Liver (tissue), 9 donors: Measurements from ENCODE around the gene TRMO. TPM values are rescaled to one million over a fixed set of nuclear protein-coding genes. Genes with fewer than 3 reads are reported as not detected.

Source experiments
- DNase-seq: peaks from one replicate; pipeline ENCODE4 v3.0.0-alpha.2; 2017; ENCODE audit warnings: low spot score
- H3K27ac ChIP-seq, 2 donors: one replicate each; pipeline ENCODE4 v1.7.0; 2013; ENCODE audit warnings: inconsistent platforms in 2 of 2, low read length in 2 of 2, control low read depth in 1 of 2, low read depth in 1 of 2, mild to moderate bottlenecking in 1 of 2
- H3K27me3 ChIP-seq, 4 donors: one replicate each; pipeline versions ENCODE4 v1.6.1 to v1.7.0; 2013; ENCODE audit warnings: low read length in 3 of 4, inconsistent platforms in 1 of 4, mild to moderate bottlenecking in 1 of 4, moderate library complexity in 1 of 4; ENCODE audit not compliant: control insufficient read depth in 4 of 4, insufficient read depth in 4 of 4
- H3K36me3 ChIP-seq, 4 donors: one replicate each; pipeline versions ENCODE4 v1.6.1 to v1.7.0; 2013; ENCODE audit warnings: low read length in 3 of 4, mild to moderate bottlenecking in 3 of 4, low read depth in 1 of 4, moderate library complexity in 1 of 4; ENCODE audit not compliant: control insufficient read depth in 4 of 4, insufficient read depth in 3 of 4
- H3K4me1 ChIP-seq, 4 donors: one replicate each; pipeline versions ENCODE4 v1.6.1 to v1.7.0; 2013; ENCODE audit warnings: low read length in 3 of 4, mild to moderate bottlenecking in 3 of 4, moderate library complexity in 1 of 4; ENCODE audit not compliant: control insufficient read depth in 4 of 4, insufficient read depth in 4 of 4
- H3K4me3 ChIP-seq, 3 donors: one replicate each; pipeline versions ENCODE4 v1.6.1 to v1.7.0; 2013; ENCODE audit warnings: low read length in 3 of 3, control low read depth in 1 of 3, low read depth in 1 of 3, mild to moderate bottlenecking in 1 of 3
- H3K9ac ChIP-seq, 2 donors: one replicate each; pipeline ENCODE4 v1.7.0; 2013; ENCODE audit warnings: low read length in 2 of 2, mild to moderate bottlenecking in 2 of 2, moderate library complexity in 2 of 2, control low read depth in 1 of 2, low read depth in 1 of 2
- H3K9me3 ChIP-seq, 4 donors: one replicate each; pipeline versions ENCODE4 v1.6.1 to v1.7.0; 2013; ENCODE audit warnings: low read length in 3 of 4; ENCODE audit not compliant: control insufficient read depth in 4 of 4
- ATF3 ChIP-seq: IDR thresholded peaks from 2 replicates; pipeline ENCODE4 v1.6.1; 2016; ENCODE audit warnings: antibody characterized with exemption
- CTCF ChIP-seq: fragments of 150-350 bp; IDR thresholded peaks from 2 replicates; pipeline ENCODE4 v1.5.1; 2017; ENCODE audit warnings: improper control_type of control experiment, low read depth, low read length; ENCODE audit not compliant: missing input control
- FOXA2 ChIP-seq: IDR thresholded peaks from 2 replicates; pipeline ENCODE4 v1.6.1; 2016; ENCODE audit warnings: antibody characterized with exemption
- HNF4A ChIP-seq, 2 donors: conservative IDR thresholded peaks; 2 replicates each; pipeline ENCODE4 v1.6.1; 2016; ENCODE audit warnings: antibody characterized with exemption in 2 of 2, mild to moderate bottlenecking in 2 of 2
- HNF4G ChIP-seq: IDR thresholded peaks from 2 replicates; pipeline ENCODE4 v1.6.1; 2016; ENCODE audit warnings: antibody characterized with exemption
- NR2F2 ChIP-seq: IDR thresholded peaks from 2 replicates; pipeline ENCODE4 v1.6.1; 2016; ENCODE audit warnings: antibody characterized with exemption
- REST ChIP-seq: IDR thresholded peaks from 2 replicates; pipeline ENCODE4 v1.6.1; 2016; ENCODE audit warnings: antibody characterized with exemption, mild to moderate bottlenecking
- RXRA ChIP-seq, 2 donors: IDR thresholded peaks; 2 replicates each; pipeline ENCODE4 v1.6.1; 2017 to 2018; ENCODE audit warnings: antibody characterized with exemption in 2 of 2, mild to moderate bottlenecking in 1 of 2
- SP1 ChIP-seq: IDR thresholded peaks from 2 replicates; pipeline ENCODE4 v1.6.1; 2018; ENCODE audit warnings: antibody characterized with exemption, mild to moderate bottlenecking
- WGBS: extraction: QIAGEN DNeasy Blood & Tissue Kit; methylation state at CpG from one replicate; pipeline ENCODE4 v1.1.7; 2013; 5-methylcytosine and 5-hydroxymethylcytosine counted together
- polyA plus RNA-seq, 2 donors: library from polyadenylated mRNA; stranded (reverse) in 1 of 2; unstranded in 1 of 2; fragments of 200-250 nt in 1 of 2; fragments of >200 nt in 1 of 2; fragmentation: Nextera tagmentation in 1 of 2; extraction: Ambion mirVana in 1 of 2; gene quantifications; one replicate each; pipeline versions ENCODE4 v1.2.1 to v1.2.3, GENCODE V29; 2013 to 2015
- total RNA-seq, 2 donors: library from RNA; depleted of rRNA; stranded (reverse); fragments of >200 nt; gene quantifications; one replicate each; pipeline ENCODE4 v1.2.3, GENCODE V29; 2014
- donor health status: healthy.
- donor health status: healthy.
- donor health status: healthy.
- donor health status: healthy.
- donor health status: healthy.

Gene TRMO
- total and polyA plus RNA-seq, 4 donors = 7.0 to 13.2 (median 9.7) TPM

GRCh38 chr9:97880336-97880735 is 42.0 kb downstream of the TRMO start:
- TF ChIP-seq REST (no peak), HNF4A (conservative IDR thresholded peaks at IDR 0.05) (no peak), SP1 (no peak), NR2F2 (no peak), HNF4G (no peak)
- Histone ChIP-seq H3K9ac (no peak overlapping the region), H3K4me1 (no peaks in the 10 kb centered on the region), H3K4me3 (no peak overlapping the region), H3K36me3 (no peaks in the 10 kb centered on the region), H3K27me3 (no peaks in the 10 kb centered on the region), H3K9me3 (no peaks in the 10 kb centered on the region), H3K27ac (no peak overlapping the region)
- no peak for DNase-seq
- whole genome bisulfite sequencing = 84% methylated on average over 4 of the region's 4 CpGs

- Histone ChIP-seq H3K9me3 (no peaks in the 10 kb centered on the region), H3K27ac (no peak overlapping the region), H3K4me3 (no peak overlapping the region), H3K36me3 (no peaks in the 10 kb centered on the region), H3K4me1 (no peaks in the 10 kb centered on the region), H3K9ac (no peak overlapping the region), H3K27me3 (no peaks in the 10 kb centered on the region)
- DNase-seq = no peak
- TF ChIP-seq CTCF = no peak
- TF ChIP-seq SP1 = no peak
- TF ChIP-seq HNF4A (conservative IDR thresholded peaks at IDR 0.05) = no peak
- TF ChIP-seq FOXA2 = no peak
- TF ChIP-seq REST = no peak
- no peak for TF ChIP-seq HNF4G
- no peak for TF ChIP-seq ATF3
- no peak for TF ChIP-seq RXRA (IDR thresholded peaks at IDR 0.05)
- WGBS = 96% methylated on average over 3 of the region's 3 CpGs
Measured at GRCh38 chr9:97876061-97876460, 46.2 kb downstream of the TRMO start.
